Stimulated activated CD4-positive, alpha-beta T cell treated with anti-CD3 and anti-CD28 coated beads, TNF-alpha, amount 100 ng/mL, for 4 hours (primary cell): ENCODE measurements around the gene VAMP3.
A peak's percentile ranks its signal among the peaks of the same experiment; 100 is the strongest.

Experiments used
- DNase-seq, 3 experiments: peaks; one replicate each; pipeline ENCODE4 v3.0.0-alpha.2; 2020; ENCODE audit warnings: low read depth in 3 of 3

Gene VAMP3, protein sequence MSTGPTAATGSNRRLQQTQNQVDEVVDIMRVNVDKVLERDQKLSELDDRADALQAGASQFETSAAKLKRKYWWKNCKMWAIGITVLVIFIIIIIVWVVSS

GRCh38 chr1:7770997-7771822, at the start of gene VAMP3:
Gene VAMP3, plus strand, starts transcription at chr1:7771296. Its CDS starts 88 bp downstream, at chr1:7771384.
- peak; percentile 76 to 90 (median 83) for DNase-seq

DNA sequence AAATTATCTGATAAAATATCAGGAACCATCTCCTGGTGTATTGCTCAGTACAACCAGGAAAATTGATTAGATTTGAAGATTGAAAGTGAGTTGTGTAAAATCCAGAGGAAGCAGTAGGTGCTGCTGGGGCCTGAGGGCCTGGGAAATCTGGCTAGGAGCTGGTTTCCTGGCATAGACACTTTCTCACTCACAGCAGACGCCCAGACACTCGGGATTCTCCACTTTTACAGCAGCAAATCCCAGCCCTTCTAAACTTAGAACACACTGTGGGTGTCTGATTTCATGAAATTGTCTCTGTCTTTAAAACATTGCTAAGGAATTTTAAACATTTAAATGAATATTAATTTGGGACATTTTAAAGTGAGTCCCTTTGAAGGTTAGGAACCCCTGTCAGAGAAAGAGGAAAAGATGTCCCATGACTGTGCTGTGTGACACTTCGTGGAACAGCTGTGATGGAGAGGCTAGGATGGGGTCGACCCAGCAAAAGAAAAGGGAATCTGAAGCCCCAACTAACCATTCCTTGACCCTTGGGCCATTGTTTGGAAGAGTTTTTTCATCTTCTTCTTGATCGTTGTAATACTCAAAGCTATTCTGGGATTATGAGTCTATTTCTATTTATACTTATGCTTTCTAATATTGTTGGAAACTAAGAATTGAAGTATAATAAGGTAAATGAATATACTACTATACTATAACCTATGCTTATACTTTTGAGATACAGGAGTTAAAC, 49.0 kb upstream of the VAMP3 start:
- no peak for DNase-seq

- DNase-seq = no peak
Observed at GRCh38 chr1:7722670-7723012, 48.5 kb upstream of the VAMP3 start.

- no peak for DNase-seq
Observed at GRCh38 chr1:7726623-7727022, 44.5 kb upstream of the VAMP3 start.

GRCh38 chr1:7727809-7728471, 43.2 kb upstream of the VAMP3 start:
- no peak for DNase-seq

- DNase-seq = no peak
Observed at GRCh38 chr1:7729761-7730160, 41.3 kb upstream of the VAMP3 start.

DNA sequence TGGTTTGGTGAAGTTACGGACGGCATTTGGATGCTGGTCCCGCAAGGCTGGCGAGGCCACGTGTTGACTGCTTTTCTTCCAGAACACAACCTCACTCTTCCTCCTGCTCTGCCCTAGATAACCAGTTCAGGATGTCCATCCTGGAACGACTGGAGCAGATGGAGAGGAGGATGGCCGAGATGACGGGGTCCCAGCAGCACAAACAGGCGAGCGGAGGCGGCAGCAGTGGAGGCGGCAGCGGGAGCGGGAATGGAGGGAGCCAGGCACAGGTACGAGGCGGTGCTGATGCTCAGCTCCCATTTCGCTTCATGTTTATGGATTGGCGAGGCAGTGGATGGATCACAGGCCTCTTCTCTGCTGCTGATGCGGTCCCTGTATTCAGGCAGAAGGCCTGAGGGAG, 38.8 kb upstream of the VAMP3 start:
- DNase-seq = no peak

GRCh38 chr1:7733276-7733675, 37.8 kb upstream of the VAMP3 start:
- DNase-seq = no peak

DNA sequence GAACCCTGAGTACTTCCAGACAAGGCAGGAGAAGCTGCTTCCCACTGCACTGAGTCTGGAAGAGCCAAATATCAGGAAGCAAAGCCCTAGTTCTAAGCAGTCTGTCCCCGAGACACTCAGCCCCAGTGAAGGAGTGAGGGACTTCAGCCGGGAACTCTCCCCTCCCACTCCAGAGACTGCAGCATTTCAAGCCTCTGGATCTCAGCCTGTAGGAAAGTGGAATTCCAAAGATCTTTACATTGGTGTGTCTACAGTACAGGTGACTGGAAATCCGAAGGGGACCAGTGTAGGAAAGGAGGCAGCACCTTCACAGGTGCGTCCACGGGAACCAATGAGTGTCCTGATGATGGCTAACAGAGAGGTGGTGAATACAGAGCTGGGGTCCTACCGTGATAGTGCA, 33.1 kb upstream of the VAMP3 start:
- DNase-seq = no peak

- no peak for DNase-seq
Observed at GRCh38 chr1:7743346-7743745, 27.8 kb upstream of the VAMP3 start.

GRCh38 chr1:7744882-7745281, 26.2 kb upstream of the VAMP3 start:
- no peak for DNase-seq

GRCh38 chr1:7745783-7746182, 25.3 kb upstream of the VAMP3 start:
- DNase-seq = no peak

DNA sequence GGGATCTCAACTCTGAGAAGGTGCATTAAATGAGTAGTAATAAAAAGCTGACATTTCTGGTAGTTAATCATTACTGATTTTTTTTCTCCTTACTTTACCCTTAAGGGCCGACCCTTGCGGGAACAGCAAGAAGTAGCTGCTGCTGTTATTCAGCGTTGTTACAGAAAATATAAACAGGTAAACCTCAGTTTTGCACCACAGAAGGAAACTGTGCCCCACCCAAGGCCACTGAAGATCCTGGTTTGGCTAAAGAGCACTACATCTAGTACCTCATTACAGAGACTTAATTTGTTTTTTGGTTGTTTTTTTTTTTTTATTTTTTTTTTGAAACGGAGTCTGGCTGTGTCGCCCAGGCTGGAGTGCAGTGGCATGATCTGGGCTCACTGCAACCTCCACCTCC, 23.5 kb upstream of the VAMP3 start:
- no peak for DNase-seq

- DNase-seq = no peak
Observed at GRCh38 chr1:7749126-7749525, 22.0 kb upstream of the VAMP3 start.

- no peak for DNase-seq
Observed at GRCh38 chr1:7751174-7751573, 19.9 kb upstream of the VAMP3 start.

- peak in 2 of 3 experiments; percentile 20 to 24 for DNase-seq
Observed at GRCh38 chr1:7752512-7753417, 18.3 kb upstream of the VAMP3 start.

- no peak for DNase-seq
Observed at GRCh38 chr1:7753641-7754040, 17.5 kb upstream of the VAMP3 start.

DNA sequence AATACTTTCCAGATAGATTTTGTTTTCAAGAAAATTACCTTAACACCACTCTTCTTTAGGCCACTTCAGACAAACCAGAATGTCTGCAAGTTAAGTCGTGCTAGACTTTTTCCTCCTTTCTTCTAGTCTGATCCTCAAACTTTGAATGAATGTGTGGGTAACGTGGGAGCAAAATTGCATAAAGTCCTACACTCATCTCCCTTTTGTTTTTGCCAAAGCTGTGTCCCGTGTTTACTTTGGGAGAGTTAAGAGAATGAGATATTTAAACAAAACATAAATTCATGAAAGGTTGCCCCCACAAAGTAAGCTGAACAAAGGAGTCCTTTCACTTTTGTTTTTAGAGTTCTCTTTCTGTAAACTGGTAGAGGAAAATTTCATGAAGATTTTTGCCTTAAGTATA, 16.9 kb upstream of the VAMP3 start:
- DNase-seq = no peak

DNA sequence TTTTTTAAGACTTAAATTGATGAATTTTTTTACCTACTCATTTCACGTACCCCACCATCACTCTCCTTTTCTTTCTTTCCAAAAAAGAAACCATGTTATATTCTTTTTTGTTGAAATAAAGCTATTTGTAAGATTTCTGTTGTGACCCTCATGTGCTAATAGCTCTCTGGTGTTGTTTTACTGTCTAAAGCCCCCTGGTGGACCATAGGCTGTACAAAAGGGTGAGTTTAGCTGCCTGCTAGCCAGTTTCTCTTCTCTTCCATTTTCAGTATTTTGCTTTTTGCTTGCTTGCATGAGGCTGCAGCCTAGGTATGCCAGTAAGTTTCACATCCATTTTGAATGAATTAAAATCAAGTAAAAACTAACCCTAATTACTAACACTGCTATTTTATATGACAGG, 15.6 kb upstream of the VAMP3 start:
- no peak for DNase-seq

DNA sequence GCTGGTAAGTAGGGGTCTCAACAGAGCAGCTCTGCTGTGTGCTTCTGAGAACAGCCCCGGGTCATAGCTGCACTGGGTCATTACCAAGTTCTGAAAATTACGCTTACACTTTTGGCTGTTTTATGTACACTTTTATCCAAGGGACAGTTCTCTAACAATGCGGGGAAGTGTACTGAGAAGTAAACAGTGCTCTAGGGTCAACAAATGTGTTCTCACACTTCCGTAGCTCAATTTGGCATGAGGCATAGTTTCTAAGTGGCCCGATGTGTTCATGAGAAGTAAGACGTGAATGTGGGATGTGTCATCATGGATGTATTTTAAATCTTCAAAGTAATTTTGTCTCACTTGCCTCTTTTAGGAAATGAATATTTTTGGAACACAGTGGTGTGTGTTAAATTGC, 10.9 kb upstream of the VAMP3 start:
- DNase-seq = no peak

GRCh38 chr1:7761103-7761502, 10.0 kb upstream of the VAMP3 start:
- DNase-seq = no peak

GRCh38 chr1:7767176-7767575, 3.9 kb upstream of the VAMP3 start:
- DNase-seq = no peak
